NCI-H1694 treated with DMSO at 0.1 percent for 48 hours (cell line): ENCODE measurements around the gene SRSF11.
A peak's percentile ranks its signal among the peaks of the same experiment; 100 is the strongest.
"Not testable (repeated sequence)": the region's sequence is repeated elsewhere in the genome, so short reads cannot be mapped to it uniquely, and the experiment has no call there.

Experiments
- DNase-seq: peaks from one replicate; lab custom pipeline; 2025; lab: John Stamatoyannopoulos, UW

SRSF11 gene, protein sequence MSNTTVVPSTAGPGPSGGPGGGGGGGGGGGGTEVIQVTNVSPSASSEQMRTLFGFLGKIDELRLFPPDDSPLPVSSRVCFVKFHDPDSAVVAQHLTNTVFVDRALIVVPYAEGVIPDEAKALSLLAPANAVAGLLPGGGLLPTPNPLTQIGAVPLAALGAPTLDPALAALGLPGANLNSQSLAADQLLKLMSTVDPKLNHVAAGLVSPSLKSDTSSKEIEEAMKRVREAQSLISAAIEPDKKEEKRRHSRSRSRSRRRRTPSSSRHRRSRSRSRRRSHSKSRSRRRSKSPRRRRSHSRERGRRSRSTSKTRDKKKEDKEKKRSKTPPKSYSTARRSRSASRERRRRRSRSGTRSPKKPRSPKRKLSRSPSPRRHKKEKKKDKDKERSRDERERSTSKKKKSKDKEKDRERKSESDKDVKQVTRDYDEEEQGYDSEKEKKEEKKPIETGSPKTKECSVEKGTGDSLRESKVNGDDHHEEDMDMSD

GRCh38 chr1:70221238-70222121, at the start of gene SRSF11:
SRSF11 (plus strand) TSS chr1:70221380; CDS start chr1:70221637, 257 bp downstream.
- DNase-seq: peak; percentile 89

DNA sequence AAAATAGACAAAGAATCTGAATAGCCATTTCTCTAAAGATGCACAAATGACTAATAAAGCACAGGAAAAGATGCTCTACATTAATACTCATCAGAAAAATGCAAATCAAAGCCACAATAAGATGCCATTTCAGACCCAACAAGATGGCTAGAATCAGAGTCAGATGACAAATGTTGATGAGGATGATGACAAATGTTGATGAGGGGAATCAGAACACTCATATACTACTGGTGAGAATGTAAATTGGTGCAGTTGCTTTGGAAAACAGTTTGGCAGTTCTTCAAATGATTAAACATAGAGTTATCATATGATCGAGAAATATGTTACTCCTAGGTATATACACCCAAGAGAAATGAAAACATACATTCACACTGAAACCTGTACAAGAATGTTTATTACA, 49.7 kb upstream of the SRSF11 start:
- DNase-seq: no peak

DNA sequence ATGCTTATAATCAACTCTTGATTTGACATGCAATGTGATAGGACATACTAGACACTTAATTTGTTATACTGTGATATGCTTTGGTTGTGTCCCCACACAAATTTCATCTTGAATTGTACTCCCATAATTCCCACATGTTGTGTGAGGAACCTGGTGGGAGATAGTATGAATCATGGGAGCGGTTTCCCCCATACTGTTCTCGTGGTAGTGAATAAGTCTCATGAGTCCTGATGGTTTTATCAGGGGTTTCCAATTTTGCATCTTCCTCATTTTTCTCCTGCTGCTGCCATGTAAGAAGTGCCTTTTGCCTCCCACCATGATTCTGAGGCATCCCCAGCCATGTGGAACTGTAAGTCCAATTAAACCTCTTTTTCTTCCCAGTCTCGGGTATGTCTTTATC, 36.0 kb upstream of the SRSF11 start:
- not testable (repeated sequence) for DNase-seq

- DNase-seq: no peak
Measured at GRCh38 chr1:70188522-70188921, 32.7 kb upstream of the SRSF11 start.

GRCh38 chr1:70190180-70190579, 31.0 kb upstream of the SRSF11 start:
- no peak for DNase-seq

DNA sequence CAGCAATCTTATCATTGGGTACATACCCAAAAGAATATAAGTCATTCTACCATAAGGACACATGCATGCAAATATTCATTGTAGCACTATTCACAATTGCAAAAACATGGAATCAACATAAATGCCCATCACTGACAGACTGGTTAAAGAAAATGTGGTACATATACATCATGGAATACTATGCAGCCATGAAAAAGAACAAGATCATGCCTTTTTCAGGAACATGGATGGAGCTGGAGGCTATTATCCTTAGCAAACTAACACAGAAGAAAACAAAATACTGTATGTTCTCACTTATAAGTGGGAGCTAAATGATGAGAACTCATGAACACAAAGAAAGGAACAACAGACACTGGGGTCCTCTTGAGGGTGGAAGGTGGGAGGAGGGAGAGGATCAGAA, 28.7 kb upstream of the SRSF11 start:
- DNase-seq: not testable (repeated sequence)

GRCh38 chr1:70194601-70195000, 26.6 kb upstream of the SRSF11 start:
- DNase-seq: no peak

DNA sequence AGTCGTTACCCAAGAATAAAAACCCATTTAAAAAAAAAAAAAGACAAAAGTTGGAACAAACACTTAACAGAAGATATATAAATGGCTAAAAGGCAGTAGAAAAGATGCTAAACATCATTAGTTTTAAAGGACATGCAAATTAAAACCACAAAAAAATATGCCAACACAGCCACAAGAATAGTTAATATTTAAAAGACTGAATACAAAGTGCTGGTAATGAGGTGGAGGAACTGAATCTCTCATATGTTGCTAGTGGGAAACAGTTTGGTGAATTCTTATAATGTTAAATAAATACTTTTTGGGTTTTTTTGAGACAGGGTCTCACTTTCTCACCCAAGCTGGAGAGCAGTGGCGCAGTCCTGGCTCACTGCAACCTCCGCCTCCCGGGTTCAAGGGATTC, 25.8 kb upstream of the SRSF11 start:
- DNase-seq: no peak

DNA sequence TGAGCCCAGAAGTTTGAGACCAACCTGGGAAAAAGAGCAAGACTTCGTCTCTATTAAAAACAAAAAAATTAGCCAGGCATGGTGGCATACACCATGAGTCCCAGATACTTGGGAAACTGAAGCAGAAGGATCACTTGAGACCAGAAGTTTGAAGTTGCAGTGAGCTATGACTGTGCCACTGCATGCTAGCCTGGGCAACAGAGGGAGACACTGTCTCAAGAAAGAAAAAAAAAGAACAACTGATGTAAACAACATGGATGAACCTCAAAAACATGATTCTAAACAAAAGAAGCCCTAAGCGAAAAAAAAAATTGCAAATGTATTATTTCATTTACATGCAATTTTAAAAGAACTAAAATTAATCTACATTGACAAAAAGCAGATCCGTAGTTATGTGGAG, 24.8 kb upstream of the SRSF11 start:
- DNase-seq: no peak

DNA sequence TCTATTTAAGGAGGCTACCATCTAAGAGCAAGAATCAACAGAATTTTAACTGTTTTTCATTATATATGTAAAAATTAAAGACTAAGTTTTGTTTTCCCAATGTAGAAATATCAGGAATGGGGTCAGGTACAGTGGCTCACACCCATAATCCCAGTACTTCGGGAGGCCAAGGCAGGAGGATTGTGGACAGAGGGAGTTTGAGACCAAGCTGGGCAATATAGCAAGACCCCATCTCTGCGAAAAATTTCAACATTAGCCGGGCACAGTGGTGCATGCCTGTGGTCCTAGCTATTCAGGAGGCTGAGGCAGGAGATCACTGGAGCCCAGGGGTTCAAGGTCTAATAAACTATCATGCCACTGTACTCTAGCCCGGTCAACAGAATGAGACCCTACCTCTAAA, 21.1 kb upstream of the SRSF11 start:
- no peak for DNase-seq

- DNase-seq: no peak
Measured at GRCh38 chr1:70202173-70202758, 18.9 kb upstream of the SRSF11 start.

GRCh38 chr1:70204139-70204538, 17.0 kb upstream of the SRSF11 start:
- no peak for DNase-seq

DNA sequence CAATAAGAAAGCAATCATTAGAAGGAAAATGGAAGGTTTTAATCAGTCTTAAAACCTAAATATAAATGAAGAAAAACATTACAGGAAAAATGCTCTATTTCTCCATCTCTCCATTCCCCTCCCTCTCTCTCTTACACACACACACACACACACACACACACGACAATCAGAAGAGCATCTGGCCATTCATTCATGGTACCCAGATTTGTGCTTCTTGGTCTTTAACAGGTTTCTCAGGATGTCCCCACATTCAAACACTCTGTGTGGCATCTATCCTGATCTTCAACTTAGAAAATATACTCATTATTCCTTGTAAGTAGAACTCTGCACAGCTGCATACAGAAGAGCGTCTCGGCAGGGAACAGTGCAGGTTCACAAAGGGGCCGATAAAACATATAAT, 16.6 kb upstream of the SRSF11 start:
- DNase-seq: no peak

DNA sequence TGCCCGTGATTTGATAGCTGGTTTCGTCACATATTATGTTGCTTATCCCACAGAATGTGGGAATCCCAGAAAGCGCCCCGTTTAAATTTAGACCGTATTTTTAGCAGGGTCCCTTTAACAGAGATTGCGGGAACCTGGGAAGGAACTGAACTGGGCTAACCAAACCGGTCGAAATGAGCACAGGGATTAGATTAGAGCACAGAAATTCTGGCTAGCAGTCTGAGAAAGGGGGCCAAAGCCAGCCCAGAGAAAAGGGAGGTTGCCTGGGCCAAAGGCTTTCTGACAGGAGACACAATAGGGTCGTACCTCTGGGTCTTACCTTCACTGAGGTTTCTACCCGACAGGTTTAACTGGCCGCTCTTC, 16.1 kb upstream of the SRSF11 start:
- DNase-seq: no peak

DNA sequence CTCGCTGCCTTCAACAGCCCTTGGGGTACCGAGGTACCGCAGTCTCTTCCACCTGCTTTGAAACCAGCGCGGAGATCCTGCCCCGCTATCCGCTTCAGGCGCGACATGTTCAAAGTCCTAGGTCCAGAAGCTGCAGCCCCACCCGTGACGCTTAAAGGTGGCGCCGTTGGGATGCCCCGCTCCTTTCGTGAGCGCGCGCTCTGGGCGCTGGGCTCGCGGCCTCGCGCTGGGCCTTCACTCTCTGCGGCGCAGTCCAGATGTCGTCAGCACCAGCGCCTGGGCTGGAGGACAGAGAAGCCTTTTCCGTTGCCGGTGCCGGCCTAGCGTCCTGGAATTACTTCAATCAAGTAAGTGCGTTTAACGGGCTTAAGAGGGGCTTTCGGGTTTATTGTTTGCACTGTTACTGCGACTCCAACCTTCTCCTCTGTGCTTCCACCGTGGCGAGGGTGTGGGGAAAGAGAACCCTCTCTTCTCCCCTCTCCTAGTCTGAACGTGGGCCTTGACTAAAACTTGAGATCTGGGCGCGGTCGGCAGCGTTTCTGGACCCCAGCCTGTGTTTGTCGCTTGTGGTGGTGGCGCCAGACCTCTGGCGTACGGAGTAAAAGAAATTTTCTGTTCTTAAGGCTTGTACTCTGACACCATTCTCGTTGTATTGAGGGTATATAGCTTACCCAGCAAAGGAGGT, 15.6 kb upstream of the SRSF11 start, which contains the start of gene LRRC40:
TSS of gene LRRC40 (minus strand) at position 146 of the 685 bp plus-strand sequence. CDS start at position 107, 39 bp downstream.
- DNase-seq: peak; percentile 94

DNA sequence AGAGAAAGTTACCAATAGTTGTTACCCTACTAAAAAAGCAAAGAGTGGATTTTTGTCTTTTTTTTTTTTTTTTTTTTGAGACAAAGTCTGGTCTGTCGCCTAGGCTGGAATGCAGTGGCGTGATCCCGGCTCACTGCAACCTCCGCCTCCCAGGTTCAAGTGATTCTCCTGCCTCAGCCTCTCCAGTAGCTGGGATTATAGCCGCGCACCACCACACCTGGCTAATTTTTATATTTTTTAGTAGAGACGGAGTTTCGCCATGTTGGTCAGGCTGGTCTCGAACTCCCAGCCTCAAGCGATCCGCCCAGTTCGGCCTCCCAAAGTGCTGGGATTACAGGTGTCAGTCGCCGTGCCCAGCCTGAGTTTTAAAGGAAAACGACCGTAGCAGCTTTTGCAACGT, 14.3 kb upstream of the SRSF11 start:
- not testable (repeated sequence) for DNase-seq

DNA sequence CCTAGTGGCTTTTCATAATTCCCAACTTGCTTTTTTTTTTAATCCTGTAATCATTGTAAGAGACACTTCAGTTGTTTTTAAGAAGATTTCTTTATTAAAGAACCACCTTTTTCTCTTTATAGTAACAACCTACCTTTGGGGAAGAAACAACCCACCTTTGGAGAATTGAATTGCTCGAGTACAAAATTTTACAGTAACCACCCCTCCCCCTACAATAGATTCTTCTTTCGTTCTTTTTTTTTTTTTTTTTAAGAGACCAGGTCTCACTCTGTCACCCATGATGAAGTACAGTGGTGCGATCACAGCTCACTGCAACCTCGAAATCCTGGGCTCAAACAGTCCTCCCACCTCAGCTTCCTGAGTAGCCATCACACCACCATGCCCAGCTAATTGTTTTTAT, 13.7 kb upstream of the SRSF11 start:
- no peak for DNase-seq

- DNase-seq: no peak
Measured at GRCh38 chr1:70208292-70208691, 12.9 kb upstream of the SRSF11 start.

DNA sequence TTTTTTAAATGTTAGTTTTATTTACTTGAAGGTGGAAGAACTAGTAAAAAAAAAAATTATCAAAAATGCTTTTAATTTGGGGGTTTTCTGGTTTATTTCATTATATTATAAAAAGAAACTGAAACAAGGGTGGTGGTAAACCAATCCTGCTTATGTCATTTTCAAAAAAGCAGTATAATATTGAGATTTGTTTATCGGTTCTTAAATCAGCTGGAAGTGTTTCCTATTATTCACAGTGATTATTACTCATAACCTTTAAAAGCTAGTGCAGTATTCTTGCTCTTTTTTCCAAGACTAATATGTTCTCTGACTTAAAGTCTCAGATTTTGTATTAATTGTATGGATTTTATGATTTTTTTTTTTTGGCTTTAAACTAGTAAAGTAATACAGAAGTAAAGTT, 10.4 kb upstream of the SRSF11 start:
- DNase-seq: no peak

DNA sequence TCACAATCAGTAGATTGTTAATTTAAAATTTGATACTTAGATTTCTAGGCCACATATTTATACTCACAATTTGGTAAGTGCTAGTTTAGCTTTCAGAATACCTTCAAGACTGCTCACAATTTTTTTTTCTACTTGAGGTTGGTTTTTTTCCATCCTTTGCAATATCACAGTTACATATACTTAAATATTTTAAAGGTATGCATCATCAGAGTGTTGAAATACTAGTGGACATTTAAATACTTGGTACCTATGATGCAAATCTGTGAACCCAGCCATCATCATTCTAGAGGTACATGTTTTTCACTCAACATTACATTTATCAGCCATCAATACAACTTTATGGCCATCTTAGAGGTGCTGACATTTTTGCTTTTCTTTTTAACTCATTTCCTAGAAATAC, 9.6 kb upstream of the SRSF11 start:
- DNase-seq: no peak

- no peak for DNase-seq
Measured at GRCh38 chr1:70220015-70220414, 1.2 kb upstream of the SRSF11 start.
